ENCODE data around the gene PER2. TPM values are rescaled to one million over a fixed set of nuclear protein-coding genes. Genes with fewer than 3 reads are reported as not detected.

The PER2 gene
- total and polyA plus RNA-seq, 2 experiments from 2014 or later = 2.3 to 6.2 TPM

DNA sequence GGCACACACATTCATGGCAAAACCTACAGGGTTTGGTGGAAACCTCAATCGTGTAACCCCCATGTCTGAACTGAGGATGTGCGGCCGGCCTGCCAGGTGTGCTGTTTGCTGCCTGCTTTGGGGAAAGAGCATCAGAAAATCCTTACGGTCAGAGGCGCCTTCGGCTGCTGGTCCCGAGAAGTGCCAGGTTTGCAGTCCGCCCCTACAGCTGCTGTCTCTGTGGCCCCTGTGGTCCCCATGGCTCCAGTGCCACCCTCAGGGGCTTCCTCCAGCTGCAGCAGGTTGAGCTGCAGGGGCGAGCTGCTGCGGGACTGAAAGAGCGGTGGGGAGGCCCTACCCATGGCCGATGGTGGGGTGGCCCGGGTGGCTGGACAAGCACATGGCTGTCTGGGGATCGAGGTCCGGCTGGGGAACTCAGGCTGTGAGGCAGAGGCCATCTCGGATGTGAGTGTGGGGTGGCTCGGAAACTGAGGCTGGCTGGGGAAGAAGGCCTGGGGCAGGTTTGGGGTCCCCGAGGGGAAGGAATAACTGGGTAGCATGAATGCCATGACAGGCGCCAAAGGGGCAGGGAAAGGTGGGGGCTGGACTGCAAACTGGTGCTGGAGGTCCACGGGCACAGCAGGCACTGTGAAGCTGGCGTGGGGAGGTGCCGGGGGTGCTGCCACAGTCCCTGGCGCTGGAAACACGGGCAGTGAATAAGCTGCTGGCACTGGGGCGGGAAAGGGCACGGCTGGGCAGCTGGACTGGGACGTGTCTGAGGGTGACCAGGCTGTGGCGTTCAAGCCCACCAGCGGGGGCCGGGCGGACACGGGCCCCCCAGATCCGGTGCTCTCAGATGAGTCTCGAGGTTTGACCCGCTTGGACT lies 35.4 kb downstream of the PER2 start:
- Histone ChIP-seq H3K4me2 (ENCODE audit: unreplicated experiment) (no peak overlapping the region), H3K4me3 (no peak overlapping the region), H3F3A (ENCODE audit: insufficient read depth) (no peaks in the 10 kb centered on the region), H4K20me1 (ENCODE audit: insufficient read depth) (no peaks in the 10 kb centered on the region), H3K4me1 (ENCODE audit: insufficient read depth) (no peaks in the 10 kb centered on the region), H3K27ac (no peak overlapping the region), H3K9me2 (ENCODE audit: insufficient read depth) (no peaks in the 10 kb centered on the region), H3K27me3 (replicated peaks; ENCODE audit: insufficient read depth) (no peaks in the 10 kb centered on the region), H3K9me3 (ENCODE audit: low read depth) (no peaks in the 10 kb centered on the region), H3K9ac (no peak overlapping the region), H2AFZ (no peak overlapping the region), H3K79me2 (ENCODE audit: insufficient read depth) (no peaks in the 10 kb centered on the region), H3K36me3 (ENCODE audit: low read depth) (no peaks in the 10 kb centered on the region; the same call in 1 of the 2 replicates)
- no peak for DNase-seq
- in situ Hi-C loops (cut with MboI) = loop anchor here (25.0 kb wide), 1 partner anchor 666 kb away; the partner anchor contains the start of gene RAB17
- TF ChIP-seq EZH2phosphoT487 (IDR thresholded peaks at IDR 0.05; ENCODE audit: insufficient read depth, low read depth) = no peak
- no peak for TF ChIP-seq EZH2 (IDR thresholded peaks at IDR 0.05; ENCODE audit: insufficient read depth, poor library complexity, severe bottlenecking)
- 95% methylated on average over 30 to 35 of the region's 35 CpGs for WGBS, 2 experiments (ENCODE audit: low coverage in 1 of 2, low lambda C conversion rate in 2 of 2, missing lambda C conversion rate in 2 of 2)

DNA sequence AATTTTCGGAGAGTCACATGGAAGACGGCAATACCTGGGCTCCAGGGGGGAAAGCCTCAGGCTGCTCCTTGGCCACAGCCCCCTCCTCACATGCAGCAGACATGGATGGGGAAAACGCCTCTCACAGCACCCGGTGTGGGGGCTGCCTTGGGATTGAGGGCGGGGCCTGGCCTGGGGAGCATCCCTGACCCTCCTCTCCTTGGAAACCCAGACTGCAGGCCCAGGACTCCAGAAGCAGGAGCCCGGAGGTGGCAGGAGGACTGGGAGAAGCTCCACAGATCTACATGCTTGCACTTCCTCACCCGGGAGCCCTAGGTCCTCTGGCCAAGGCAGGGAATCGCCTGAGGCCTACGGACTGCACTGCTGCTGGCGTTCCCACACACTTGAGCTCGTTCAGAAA lies 36.4 kb downstream of the PER2 start:
- Histone ChIP-seq H3K4me2 (ENCODE audit: unreplicated experiment) (no peak overlapping the region), H3K9me3 (ENCODE audit: low read depth) (no peaks in the 10 kb centered on the region), H3K9ac (no peak overlapping the region), H2AFZ (no peak overlapping the region), H3K27ac (no peak overlapping the region), H3K36me3 (ENCODE audit: low read depth) (no peaks in the 10 kb centered on the region; the same call in 1 of the 2 replicates), H3K27me3 (replicated peaks; ENCODE audit: insufficient read depth) (no peaks in the 10 kb centered on the region), H3F3A (ENCODE audit: insufficient read depth) (no peaks in the 10 kb centered on the region), H3K4me3 (no peak overlapping the region), H3K79me2 (ENCODE audit: insufficient read depth) (no peaks in the 10 kb centered on the region), H4K20me1 (ENCODE audit: insufficient read depth) (no peaks in the 10 kb centered on the region), H3K9me2 (ENCODE audit: insufficient read depth) (no peaks in the 10 kb centered on the region), H3K4me1 (ENCODE audit: insufficient read depth) (no peaks in the 10 kb centered on the region)
- 95 to 98% methylated on average over 10 to 11 of the region's 11 CpGs for WGBS, 2 experiments (ENCODE audit: low coverage in 1 of 2, low lambda C conversion rate in 2 of 2, missing lambda C conversion rate in 2 of 2)
- DNase-seq = no peak
- in situ Hi-C loops (cut with MboI) = loop anchor here (25.0 kb wide), 1 partner anchor 665 kb away; the partner anchor contains the start of gene RAB17
- no peak for TF ChIP-seq EZH2 (IDR thresholded peaks at IDR 0.05; ENCODE audit: insufficient read depth, poor library complexity, severe bottlenecking)
- no peak for TF ChIP-seq EZH2phosphoT487 (IDR thresholded peaks at IDR 0.05; ENCODE audit: insufficient read depth, low read depth)

DNA sequence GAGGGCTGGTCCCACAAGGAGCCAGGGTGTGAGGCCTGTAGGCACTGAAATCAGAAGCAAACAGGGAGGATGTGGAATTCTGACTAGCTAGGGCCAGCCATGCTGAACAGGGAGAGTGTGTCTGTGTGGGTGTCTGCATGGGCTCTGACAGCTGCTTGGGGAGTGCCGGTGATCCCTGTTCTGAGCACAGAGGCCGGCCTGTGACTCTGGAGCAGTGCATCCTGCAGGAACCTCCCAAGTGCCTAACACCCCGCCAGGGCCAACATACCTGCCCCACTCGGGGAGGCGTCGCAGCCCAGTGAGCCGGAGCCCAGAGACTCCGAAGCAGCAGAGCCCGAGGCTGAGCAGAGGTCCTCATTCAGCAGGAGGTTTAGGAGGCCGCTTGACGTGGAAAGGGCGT lies 37.1 kb downstream of the PER2 start:
- Histone ChIP-seq H3K36me3 (ENCODE audit: low read depth) (no peaks in the 10 kb centered on the region; the same call in 1 of the 2 replicates), H3K4me3 (no peak overlapping the region), H3K27me3 (replicated peaks; ENCODE audit: insufficient read depth) (no peaks in the 10 kb centered on the region), H3K9me2 (ENCODE audit: insufficient read depth) (no peaks in the 10 kb centered on the region), H3K9ac (no peak overlapping the region), H3F3A (ENCODE audit: insufficient read depth) (no peaks in the 10 kb centered on the region), H3K9me3 (ENCODE audit: low read depth) (no peaks in the 10 kb centered on the region), H4K20me1 (ENCODE audit: insufficient read depth) (no peaks in the 10 kb centered on the region), H3K4me1 (ENCODE audit: insufficient read depth) (no peaks in the 10 kb centered on the region), H3K27ac (no peak overlapping the region), H3K4me2 (ENCODE audit: unreplicated experiment) (no peak overlapping the region), H2AFZ (no peak overlapping the region), H3K79me2 (ENCODE audit: insufficient read depth) (no peaks in the 10 kb centered on the region)
- WGBS, 2 experiments (ENCODE audit: low coverage in 1 of 2, low lambda C conversion rate in 2 of 2, missing lambda C conversion rate in 2 of 2) = 98% methylated on average over 12 of the region's 12 CpGs
- TF ChIP-seq EZH2 (IDR thresholded peaks at IDR 0.05; ENCODE audit: insufficient read depth, poor library complexity, severe bottlenecking) (no peak), EZH2phosphoT487 (IDR thresholded peaks at IDR 0.05; ENCODE audit: insufficient read depth, low read depth) (no peak)
- DNase-seq = no peak
- in situ Hi-C loops (cut with MboI) = loop anchor here (25.0 kb wide), 1 partner anchor 664 kb away; the partner anchor contains the start of gene RAB17

DNA sequence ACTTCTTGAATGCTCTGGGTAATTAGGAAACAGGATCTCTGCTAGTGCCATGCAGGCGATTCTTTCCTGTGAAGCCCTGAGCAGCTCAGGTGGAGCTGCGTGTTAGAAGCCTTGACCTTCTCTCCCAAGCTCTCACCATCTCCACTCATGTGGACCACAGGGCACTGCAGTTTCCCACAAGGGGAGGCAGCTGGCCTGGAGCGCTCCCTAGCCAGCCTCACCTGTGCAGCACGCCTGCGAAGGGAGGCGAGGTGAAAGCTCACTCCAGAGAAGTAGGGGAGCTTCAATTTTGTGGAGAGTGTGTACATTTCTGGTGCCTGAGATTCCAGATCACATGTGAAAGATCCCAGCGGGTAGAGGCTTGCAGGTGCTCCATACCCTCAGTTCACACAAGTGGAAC lies 37.5 kb downstream of the PER2 start:
- no peak for TF ChIP-seq EZH2 (IDR thresholded peaks at IDR 0.05; ENCODE audit: insufficient read depth, poor library complexity, severe bottlenecking)
- no peak for TF ChIP-seq EZH2phosphoT487 (IDR thresholded peaks at IDR 0.05; ENCODE audit: insufficient read depth, low read depth)
- Histone ChIP-seq H3K9me2 (ENCODE audit: insufficient read depth) (no peaks in the 10 kb centered on the region), H3K36me3 (ENCODE audit: low read depth) (no peaks in the 10 kb centered on the region; the same call in 1 of the 2 replicates), H3K27me3 (replicated peaks; ENCODE audit: insufficient read depth) (no peaks in the 10 kb centered on the region), H3K79me2 (ENCODE audit: insufficient read depth) (no peaks in the 10 kb centered on the region), H3F3A (ENCODE audit: insufficient read depth) (no peaks in the 10 kb centered on the region), H3K4me2 (ENCODE audit: unreplicated experiment) (no peak overlapping the region), H4K20me1 (ENCODE audit: insufficient read depth) (no peaks in the 10 kb centered on the region), H3K9me3 (ENCODE audit: low read depth) (no peaks in the 10 kb centered on the region), H3K4me1 (ENCODE audit: insufficient read depth) (no peaks in the 10 kb centered on the region), H3K4me3 (no peak overlapping the region), H3K9ac (no peak overlapping the region), H2AFZ (no peak overlapping the region), H3K27ac (no peak overlapping the region)
- in situ Hi-C loops (cut with MboI) = loop anchor here (25.0 kb wide), 1 partner anchor 664 kb away; the partner anchor contains the start of gene RAB17
- DNase-seq = no peak
- 93 to 94% methylated on average over 3 to 7 of the region's 7 CpGs for WGBS, 2 experiments (ENCODE audit: low coverage in 1 of 2, low lambda C conversion rate in 2 of 2, missing lambda C conversion rate in 2 of 2)

Measured in GM23248 (cell line).